Astrocyte (in vitro differentiated cells and primary cell): Measurements from ENCODE around the gene ADCY5. TPM values are rescaled to one million over a fixed set of nuclear protein-coding genes. Genes with fewer than 3 reads are reported as not detected.

Experiments used
- DNase-seq: peaks from one replicate; pipeline ENCODE4 v3.0.0-alpha.2; 2010; ENCODE audit warnings: low read depth
- FAIRE-seq: peaks from 2 replicates; lab custom pipeline; 2011; peaks lifted over from hg19 to GRCh38; lab: Jason Lieb, UNC
- H2AFZ ChIP-seq: 2 replicates; pipeline ENCODE4 v1.6.0; 2012; ENCODE audit warnings: low read depth, low read length, inconsistent platforms
- H3K27ac ChIP-seq: 2 replicates; pipeline ENCODE4 v1.5.1; 2011; ENCODE audit warnings: low read depth, low read length, inconsistent platforms
- H3K27me3 ChIP-seq: 2 replicates; pipeline ENCODE4 v1.6.0; 2011; ENCODE audit warnings: low read length, inconsistent platforms; ENCODE audit not compliant: insufficient read depth
- H3K36me3 ChIP-seq: 2 replicates; pipeline ENCODE4 v1.5.1; 2011; ENCODE audit warnings: low read length, inconsistent platforms; ENCODE audit not compliant: insufficient read depth
- H3K4me1 ChIP-seq: 2 replicates; pipeline ENCODE4 v1.5.1; 2011; ENCODE audit warnings: low read length, inconsistent platforms; ENCODE audit not compliant: insufficient read depth
- H3K4me2 ChIP-seq: 2 replicates; pipeline ENCODE4 v1.6.0; 2012; ENCODE audit warnings: low read length, inconsistent platforms
- H3K4me3 ChIP-seq: 2 replicates; pipeline ENCODE4 v1.5.1; 2011; ENCODE audit warnings: low read depth, mild to moderate bottlenecking, low read length, inconsistent platforms; ENCODE audit not compliant: insufficient read depth
- H3K79me2 ChIP-seq: 2 replicates; pipeline ENCODE4 v1.6.0; 2012; ENCODE audit warnings: mild to moderate bottlenecking, low read length, inconsistent platforms; ENCODE audit not compliant: insufficient read depth
- H3K9ac ChIP-seq: 2 replicates; pipeline ENCODE4 v1.6.0; 2012; ENCODE audit warnings: mild to moderate bottlenecking, low read length, inconsistent platforms
- H3K9me3 ChIP-seq: 2 replicates; pipeline ENCODE4 v1.5.1; 2012; ENCODE audit warnings: low read depth, mild to moderate bottlenecking, low read length, inconsistent platforms; ENCODE audit not compliant: insufficient read depth
- H4K20me1 ChIP-seq: 2 replicates; pipeline ENCODE4 v1.6.0; 2012; ENCODE audit warnings: low read length, inconsistent platforms; ENCODE audit not compliant: insufficient read depth
- H3K27ac Mint-ChIP-seq: one replicate; pipeline ENCODE4 v1.8.0; 2021; ENCODE audit warnings: mild to moderate bottlenecking, mixed read lengths; ENCODE audit not compliant: unreplicated experiment
- H3K27me3 Mint-ChIP-seq: one replicate; pipeline ENCODE4 v1.8.0; 2021; ENCODE audit warnings: low read depth, mixed read lengths; ENCODE audit not compliant: unreplicated experiment
- H3K36me3 Mint-ChIP-seq: one replicate; pipeline ENCODE4 v1.8.0; 2021; ENCODE audit warnings: low read depth, mixed read lengths; ENCODE audit not compliant: unreplicated experiment
- H3K4me1 Mint-ChIP-seq: one replicate; pipeline ENCODE4 v1.8.0; 2021; ENCODE audit warnings: low read depth, mixed read lengths; ENCODE audit not compliant: unreplicated experiment
- H3K4me3 Mint-ChIP-seq: one replicate; pipeline ENCODE4 v1.8.0; 2021; ENCODE audit warnings: mild to moderate bottlenecking, moderate library complexity, mixed read lengths; ENCODE audit not compliant: unreplicated experiment
- H3K9me3 Mint-ChIP-seq: one replicate; pipeline ENCODE4 v1.8.0; 2021; ENCODE audit warnings: mild to moderate bottlenecking, mixed read lengths; ENCODE audit not compliant: unreplicated experiment
- CTCF ChIP-seq: IDR thresholded peaks from 2 replicates; pipeline ENCODE4 v1.5.1; 2011; ENCODE audit warnings: low read depth, mild to moderate bottlenecking, inconsistent platforms, low read length, moderate library complexity; ENCODE audit not compliant: insufficient read depth
- EZH2 ChIP-seq: IDR thresholded peaks from 2 replicates; pipeline ENCODE4 v1.6.1; 2012; ENCODE audit warnings: mild to moderate bottlenecking, low read length, inconsistent platforms; ENCODE audit not compliant: insufficient read depth
- total RNA-seq: library from RNA; stranded (reverse); gene quantifications from 2 replicates; pipeline ENCODE4 v1.2.1, GENCODE V29; 2021

The ADCY5 gene
- total RNA-seq, 1 donor from 2014 or later: 1.2 TPM

GRCh38 chr3:123414973-123415775, 33.7 kb downstream of the ADCY5 start:
- H3K36me3 Mint-ChIP-seq: peaks cover 7% of the 10 kb centered on the region
- H4K20me1 ChIP-seq: no peaks in the 10 kb centered on the region
- H3K27ac ChIP-seq: no peak overlapping the region
- H3K4me2 ChIP-seq: no peak overlapping the region
- H3K27ac Mint-ChIP-seq: no peak overlapping the region
- peaks cover 61% of the 10 kb centered on the region for H3K27me3 Mint-ChIP-seq
- no peaks in the 10 kb centered on the region for H3K36me3 ChIP-seq
- no peak for DNase-seq
- H3K9ac ChIP-seq: no peak overlapping the region
- H3K9me3 Mint-ChIP-seq: peaks cover 9% of the 10 kb centered on the region
- H3K79me2 ChIP-seq: no peaks in the 10 kb centered on the region
- no peak overlapping the region for H3K4me3 Mint-ChIP-seq
- no peaks in the 10 kb centered on the region for H3K4me1 ChIP-seq
- no peak for FAIRE-seq
- peaks cover 7% of the 10 kb centered on the region for H3K4me1 Mint-ChIP-seq
- peaks cover 4% of the 10 kb centered on the region for H3K27me3 ChIP-seq
- no peak for TF ChIP-seq CTCF
- no peak for TF ChIP-seq EZH2
- H2AFZ ChIP-seq: no peak overlapping the region
- no peak overlapping the region for H3K4me3 ChIP-seq
- H3K9me3 ChIP-seq: no peaks in the 10 kb centered on the region

GRCh38 chr3:123412811-123413604, 35.9 kb downstream of the ADCY5 start:
- H3K4me2 ChIP-seq: no peak overlapping the region
- H3K36me3 Mint-ChIP-seq: peaks cover 4% of the 10 kb centered on the region
- H3K79me2 ChIP-seq: no peaks in the 10 kb centered on the region
- no peaks in the 10 kb centered on the region for H3K36me3 ChIP-seq
- no peak overlapping the region for H3K4me3 ChIP-seq
- peaks cover 4% of the 10 kb centered on the region for H3K4me1 Mint-ChIP-seq
- H3K9me3 Mint-ChIP-seq: peaks cover 2% of the 10 kb centered on the region
- no peak overlapping the region for H3K9ac ChIP-seq
- H3K27me3 ChIP-seq: peaks cover 10% of the 10 kb centered on the region
- DNase-seq (no peak), FAIRE-seq (no peak)
- H3K9me3 ChIP-seq: no peaks in the 10 kb centered on the region
- no peak for TF ChIP-seq EZH2
- no peak for TF ChIP-seq CTCF
- no peaks in the 10 kb centered on the region for H3K4me1 ChIP-seq
- H3K27ac ChIP-seq: no peak overlapping the region
- no peak overlapping the region for H3K4me3 Mint-ChIP-seq
- no peak overlapping the region for H3K27ac Mint-ChIP-seq
- H2AFZ ChIP-seq: no peak overlapping the region
- no peaks in the 10 kb centered on the region for H4K20me1 ChIP-seq
- peaks cover 49% of the 10 kb centered on the region for H3K27me3 Mint-ChIP-seq

GRCh38 chr3:123412076-123412475, 36.8 kb downstream of the ADCY5 start:
- no peak for DNase-seq
- Mint-ChIP-seq H3K4me3 (no peak overlapping the region), H3K4me1 (peaks cover 4% of the 10 kb centered on the region), H3K27ac (peak overlapping the region; percentile 18), H3K9me3 (peaks cover 3% of the 10 kb centered on the region), H3K36me3 (peaks cover 4% of the 10 kb centered on the region), H3K27me3 (peaks cover 51% of the 10 kb centered on the region)
- no peaks in the 10 kb centered on the region for H4K20me1 ChIP-seq
- no peak overlapping the region for H3K4me3 ChIP-seq
- no peaks in the 10 kb centered on the region for H3K79me2 ChIP-seq
- H3K27me3 ChIP-seq: peaks cover 10% of the 10 kb centered on the region
- no peak overlapping the region for H3K27ac ChIP-seq
- no peaks in the 10 kb centered on the region for H3K36me3 ChIP-seq
- H3K4me1 ChIP-seq: no peaks in the 10 kb centered on the region
- H2AFZ ChIP-seq: no peak overlapping the region
- H3K4me2 ChIP-seq: no peak overlapping the region
- no peak for TF ChIP-seq CTCF
- no peak for TF ChIP-seq EZH2
- FAIRE-seq: no peak
- H3K9me3 ChIP-seq: no peaks in the 10 kb centered on the region
- no peak overlapping the region for H3K9ac ChIP-seq
